Measurements from ENCODE around the gene ZNF474. TPM values are rescaled to one million over a fixed set of nuclear protein-coding genes. Genes with fewer than 3 reads are reported as not detected.

ZNF474 gene
- total and polyA plus RNA-seq, 2 donors (not counting 1 experiment from before 2014, with no cell fraction given) = 0.12 TPM; not detected in 1

- no peak overlapping the region for H3K9ac ChIP-seq (ENCODE audit: low read length)
- H3K36me3 ChIP-seq (replicated peaks in 1 of 2; ENCODE audit: control extremely low read depth in 1 of 2, control insufficient read depth in 1 of 2, extremely low read depth in 1 of 2, insufficient read depth in 2 of 2, low read length in 1 of 2) = no peaks in the 10 kb centered on the region
- H2AFZ ChIP-seq (ENCODE audit: insufficient read depth, low read depth, low read length, poor library complexity, severe bottlenecking) = no peak overlapping the region
- 78% methylated on average over 2 of the region's 3 CpGs for WGBS (ENCODE audit: insufficient coverage)
- H3K4me1 ChIP-seq (ENCODE audit: control insufficient read depth in 2 of 2, insufficient read depth in 2 of 2, low read length in 2 of 2) = no peaks in the 10 kb centered on the region
- no peaks in the 10 kb centered on the region for H3K79me2 ChIP-seq (ENCODE audit: control insufficient read depth, insufficient read depth, low read length)
- H3K27ac Mint-ChIP-seq = no peak overlapping the region
- ATAC-seq (ENCODE audit: low read depth) (no peak), DNase-seq (no peak)
- H3K27me3 ChIP-seq (replicated peaks in 1 of 4; ENCODE audit: control extremely low read depth in 1 of 4, control insufficient read depth in 3 of 4, insufficient read depth in 4 of 4, low read length in 3 of 4) = no peaks in the 10 kb centered on the region
- no peak overlapping the region for H3K4me2 ChIP-seq (replicated peaks; ENCODE audit: low read depth, low read length, poor library complexity, severe bottlenecking)
- TF ChIP-seq EZH2 (IDR thresholded peaks at IDR 0.05; ENCODE audit: borderline replicate concordance, insufficient read depth, low read depth, low read length, poor library complexity, severe bottlenecking) (no peak), CTCF (IDR thresholded peaks at IDR 0.05) (no peak)
- H3K4me3 Mint-ChIP-seq = no peak overlapping the region
- H3K27me3 Mint-ChIP-seq = peaks cover 10% of the 10 kb centered on the region
- H3K9me3 ChIP-seq (ENCODE audit: control extremely low read depth in 1 of 3, control insufficient read depth in 2 of 3, insufficient read depth in 1 of 3, low read length in 2 of 3) = no peaks in the 10 kb centered on the region
- no peaks in the 10 kb centered on the region for H3K9me3 Mint-ChIP-seq (ENCODE audit: insufficient read depth)
- H3K27ac ChIP-seq (ENCODE audit: low read length in 2 of 2) = no peak overlapping the region
- CTCF ChIA-PET = no interaction called here
- H3K4me3 ChIP-seq (ENCODE audit: control extremely low read depth in 1 of 5, extremely low read depth in 1 of 5, insufficient read depth in 1 of 5, low read depth in 2 of 5, low read length in 4 of 5) = no peak overlapping the region
- POLR2A ChIA-PET = no interaction called here
- H3K4me1 Mint-ChIP-seq = no peaks in the 10 kb centered on the region
- no peaks in the 10 kb centered on the region for H4K20me1 ChIP-seq (ENCODE audit: control insufficient read depth, insufficient read depth, low read length, poor library complexity, severe bottlenecking)
- intact Hi-C loops (cut with micrococcal nuclease) = no loop called here
Observed at GRCh38 chr5:122095158-122095557, 34.2 kb upstream of the ZNF474 start.

- no peaks in the 10 kb centered on the region for H3K4me1 ChIP-seq (ENCODE audit: control insufficient read depth in 2 of 2, insufficient read depth in 2 of 2, low read length in 2 of 2)
- intact Hi-C loops (cut with micrococcal nuclease) = no loop called here
- H3K79me2 ChIP-seq (ENCODE audit: control insufficient read depth, insufficient read depth, low read length) = no peaks in the 10 kb centered on the region
- H3K36me3 ChIP-seq (replicated peaks in 1 of 2; ENCODE audit: control extremely low read depth in 1 of 2, control insufficient read depth in 1 of 2, extremely low read depth in 1 of 2, insufficient read depth in 2 of 2, low read length in 1 of 2) = no peaks in the 10 kb centered on the region
- H3K4me1 Mint-ChIP-seq = no peaks in the 10 kb centered on the region
- POLR2A ChIA-PET = no interaction called here
- H3K4me2 ChIP-seq (replicated peaks; ENCODE audit: low read depth, low read length, poor library complexity, severe bottlenecking) = no peak overlapping the region
- DNase-seq = no peak
- no peak for ATAC-seq (ENCODE audit: low read depth)
- no peak overlapping the region for H3K9ac ChIP-seq (ENCODE audit: low read length)
- WGBS (ENCODE audit: insufficient coverage) = 100% methylated on average over 1 of the region's 1 CpG
- H3K27me3 ChIP-seq (replicated peaks in 1 of 4; ENCODE audit: control extremely low read depth in 1 of 4, control insufficient read depth in 3 of 4, insufficient read depth in 4 of 4, low read length in 3 of 4) = no peaks in the 10 kb centered on the region
- no peak overlapping the region for H3K27ac Mint-ChIP-seq
- no peak overlapping the region for H3K4me3 ChIP-seq (ENCODE audit: control extremely low read depth in 1 of 5, extremely low read depth in 1 of 5, insufficient read depth in 1 of 5, low read depth in 2 of 5, low read length in 4 of 5)
- no peaks in the 10 kb centered on the region for H3K9me3 Mint-ChIP-seq (ENCODE audit: insufficient read depth)
- H3K27me3 Mint-ChIP-seq = peaks cover 10% of the 10 kb centered on the region
- no peak for TF ChIP-seq CTCF (IDR thresholded peaks at IDR 0.05)
- TF ChIP-seq EZH2 (IDR thresholded peaks at IDR 0.05; ENCODE audit: borderline replicate concordance, insufficient read depth, low read depth, low read length, poor library complexity, severe bottlenecking) = no peak
- H4K20me1 ChIP-seq (ENCODE audit: control insufficient read depth, insufficient read depth, low read length, poor library complexity, severe bottlenecking) = no peaks in the 10 kb centered on the region
- H3K4me3 Mint-ChIP-seq = no peak overlapping the region
- CTCF ChIA-PET = no interaction called here
- no peak overlapping the region for H3K27ac ChIP-seq (ENCODE audit: low read length in 2 of 2)
- no peak overlapping the region for H2AFZ ChIP-seq (ENCODE audit: insufficient read depth, low read depth, low read length, poor library complexity, severe bottlenecking)
- no peaks in the 10 kb centered on the region for H3K9me3 ChIP-seq (ENCODE audit: control extremely low read depth in 1 of 3, control insufficient read depth in 2 of 3, insufficient read depth in 1 of 3, low read length in 2 of 3)
Observed at GRCh38 chr5:122097391-122097790, 32.0 kb upstream of the ZNF474 start.

Measured in B cell (primary cell).